HEK293T (cell line): ENCODE data around the gene HOXC11.

ENCODE experiments used
- CTCF ChIA-PET: fragments of 350-600 bp; formaldehyde crosslinking; extraction: SDS; loops from one replicate; lab custom pipeline; 2021; ENCODE audit warnings: antibody characterized with exemption, inconsistent platforms; lab: Yijun Ruan, JAX
- POLR2A ChIA-PET: fragments of 350-600 bp; formaldehyde crosslinking; extraction: SDS; loops from one replicate; lab custom pipeline; 2020; ENCODE audit warnings: antibody characterized with exemption, inconsistent platforms; lab: Yijun Ruan, JAX
- DNase-seq: peaks from one replicate; pipeline ENCODE4 v3.0.0; 2012; ENCODE audit warnings: mixed read lengths; ENCODE audit errors: extremely low spot score
- ARNT ChIP-seq: fragments of 450-650 bp; IDR thresholded peaks from 2 replicates; pipeline ENCODE4 v1.6.1; 2017; ENCODE audit warnings: mild to moderate bottlenecking
- BHLHE40 ChIP-seq: fragments of 450-650 bp; IDR thresholded peaks from 2 replicates; pipeline ENCODE4 v1.6.1; 2016; ENCODE audit warnings: mild to moderate bottlenecking, moderate library complexity, borderline replicate concordance
- CTBP1 ChIP-seq: fragments of 450-650 bp; IDR thresholded peaks from 2 replicates; pipeline ENCODE4 v1.6.1; 2016; ENCODE audit warnings: borderline replicate concordance
- ELF4 ChIP-seq: fragments of 450-650 bp; IDR thresholded peaks from 2 replicates; pipeline ENCODE4 v1.6.1; 2017; ENCODE audit warnings: antibody characterized with exemption
- FOXA1 ChIP-seq: fragments of 450-650 bp; IDR thresholded peaks from 2 replicates; pipeline ENCODE4 v1.6.1; 2016; ENCODE audit warnings: mild to moderate bottlenecking
- FOXK2 ChIP-seq: fragments of 450-650 bp; IDR thresholded peaks from 2 replicates; pipeline ENCODE4 v1.6.1; 2016; ENCODE audit warnings: mild to moderate bottlenecking
- FOXM1 ChIP-seq: fragments of 450-650 bp; IDR thresholded peaks from 2 replicates; pipeline ENCODE4 v1.6.1; 2017; ENCODE audit warnings: mild to moderate bottlenecking, borderline replicate concordance
- HDGF ChIP-seq: fragments of 450-650 bp; IDR thresholded peaks from 2 replicates; pipeline ENCODE4 v1.6.1; 2017; ENCODE audit warnings: antibody characterized with exemption, borderline replicate concordance
- L3MBTL2 ChIP-seq: fragments of 450-650 bp; conservative IDR thresholded peaks from 2 replicates; pipeline ENCODE4 v1.6.1; 2016; ENCODE audit warnings: mild to moderate bottlenecking
- LEF1 ChIP-seq: fragments of 450-650 bp; IDR thresholded peaks from 2 replicates; pipeline ENCODE4 v1.6.1; 2017; ENCODE audit warnings: mild to moderate bottlenecking, borderline replicate concordance
- NFRKB ChIP-seq: fragments of 450-650 bp; IDR thresholded peaks from 2 replicates; pipeline ENCODE4 v1.6.1; 2016; ENCODE audit warnings: mild to moderate bottlenecking, moderate library complexity
- PKNOX1 ChIP-seq: fragments of 450-650 bp; IDR thresholded peaks from 2 replicates; pipeline ENCODE4 v1.6.1; 2016
- SP1 ChIP-seq: fragments of 450-650 bp; IDR thresholded peaks from 2 replicates; pipeline ENCODE4 v1.6.1; 2017
- SUZ12 ChIP-seq: fragments of 450-650 bp; IDR thresholded peaks from 2 replicates; pipeline ENCODE4 v1.6.1; 2016; ENCODE audit warnings: mild to moderate bottlenecking
- TARDBP ChIP-seq: fragments of 450-650 bp; IDR thresholded peaks from 2 replicates; pipeline ENCODE4 v1.6.1; 2016
- ZNF384 ChIP-seq: fragments of 450-650 bp; IDR thresholded peaks from 2 replicates; pipeline ENCODE4 v1.6.1; 2016

HOXC11 gene

GRCh38 chr12:54024581-54025305 is 51.8 kb downstream of the HOXC11 start:
- ChIA-PET CTCF (interaction anchor here (0.6 to 2.8 kb wide), 4 partner anchors 10 to 202 kb away, joined by 3 to 11 read pairs (median 6); no protein-coding TSS in a partner anchor), POLR2A (interaction anchor here (0.8 to 4.0 kb wide), 4 partner anchors 8 to 142 kb away, joined by 3 to 26 read pairs (median 6); no protein-coding TSS in a partner anchor)
- no peak for TF ChIP-seq HDGF
- TF ChIP-seq LEF1: no peak
- TF ChIP-seq SUZ12: no peak
- TF ChIP-seq FOXA1: no peak
- no peak for TF ChIP-seq CTBP1
- TF ChIP-seq PKNOX1: no peak
- no peak for TF ChIP-seq FOXM1
- no peak for TF ChIP-seq ELF4
- TF ChIP-seq BHLHE40: no peak
- TF ChIP-seq ZNF384: no peak
- no peak for TF ChIP-seq FOXK2
- no peak for TF ChIP-seq L3MBTL2
- TF ChIP-seq NFRKB: no peak
- no peak for TF ChIP-seq SP1
- no peak for TF ChIP-seq TARDBP
- TF ChIP-seq ARNT: no peak
- DNase-seq: no peak

- no peak for DNase-seq
- POLR2A ChIA-PET: interaction anchor here (0.6 to 4.0 kb wide), 8 partner anchors 9 to 141 kb away, joined by 3 to 26 read pairs (median 4); partner anchors contain the start of genes HOXC8 and HOXC9
- no peak for TF ChIP-seq FOXK2
- no peak for TF ChIP-seq FOXM1
- peak; percentile 83 for TF ChIP-seq PKNOX1
- CTCF ChIA-PET: interaction anchor here (0.7 to 2.8 kb wide), 5 partner anchors 17 to 323 kb away, joined by 3 to 11 read pairs (median 4); partner anchors contain the start of gene HOXC8
Observed at GRCh38 chr12:54025499-54026405, 52.8 kb downstream of the HOXC11 start.

- ChIA-PET POLR2A (interaction anchor here (0.6 to 4.0 kb wide), 9 partner anchors 10 to 29 kb away, joined by 3 to 26 read pairs (median 3); partner anchors contain the start of gene HOXC8), CTCF (interaction anchor here (0.5 to 2.8 kb wide), 15 partner anchors 18 to 325 kb away, joined by 3 to 11 read pairs (median 4); partner anchors contain the start of genes HOXC10 and HOXC8)
- no peak for DNase-seq
- TF ChIP-seq LEF1 (no peak), HDGF (no peak), SP1 (no peak)
Observed at GRCh38 chr12:54026640-54027441, 53.9 kb downstream of the HOXC11 start.
